H9 (cell line): ENCODE measurements around the gene EDEM1. TPM values are rescaled to one million over a fixed set of nuclear protein-coding genes. Genes with fewer than 3 reads are reported as not detected.

Experiments used
- DNase-seq: peaks from one replicate; pipeline ENCODE4 v3.0.0-alpha.2; 2017
- H2AFZ ChIP-seq: one replicate; pipeline ENCODE4 v1.6.1; 2013; ENCODE audit warnings: mild to moderate bottlenecking, low read length, control low read depth, moderate library complexity
- H2AK5ac ChIP-seq: 2 replicates; pipeline ENCODE4 v1.6.1; 2013; ENCODE audit warnings: low read length, control low read depth, mixed read lengths; ENCODE audit not compliant: insufficient read length
- H2BK120ac ChIP-seq: one replicate; pipeline ENCODE4 v1.6.1; 2013; ENCODE audit warnings: low read depth, mild to moderate bottlenecking, low read length, control low read depth, inconsistent platforms; ENCODE audit not compliant: poor library complexity, severe bottlenecking
- H2BK12ac ChIP-seq: 2 replicates; pipeline ENCODE4 v1.6.1; 2013; ENCODE audit warnings: low read length, control low read depth, mixed read lengths, low read depth; ENCODE audit not compliant: insufficient read length
- H2BK15ac ChIP-seq: 2 replicates; pipeline ENCODE4 v1.6.1; 2013; ENCODE audit warnings: low read depth, low read length, control low read depth
- H2BK20ac ChIP-seq: one replicate; pipeline ENCODE4 v1.6.1; 2013; ENCODE audit warnings: low read depth, mild to moderate bottlenecking, low read length, control low read depth, inconsistent platforms; ENCODE audit not compliant: poor library complexity, severe bottlenecking
- H2BK5ac ChIP-seq: 2 replicates; pipeline ENCODE4 v1.6.1; 2013; ENCODE audit warnings: low read length, control low read depth, mixed read lengths; ENCODE audit not compliant: insufficient read length
- H3K14ac ChIP-seq: 2 replicates; pipeline ENCODE4 v1.6.1; 2013; ENCODE audit warnings: low read length, control low read depth; ENCODE audit not compliant: insufficient read depth
- H3K18ac ChIP-seq: 2 replicates; pipeline ENCODE4 v1.6.1; 2013; ENCODE audit warnings: low read depth, mild to moderate bottlenecking, mixed read lengths, low read length, control low read depth; ENCODE audit not compliant: insufficient read length
- H3K23ac ChIP-seq: 2 replicates; pipeline ENCODE4 v1.6.1; 2013; ENCODE audit warnings: low read length, control low read depth, mixed read lengths, low read depth; ENCODE audit not compliant: insufficient read length
- H3K23me2 ChIP-seq: 2 replicates; pipeline ENCODE4 v1.6.1; 2013; ENCODE audit warnings: low read depth, mild to moderate bottlenecking, mixed read lengths, low read length, control low read depth; ENCODE audit not compliant: insufficient read length, poor library complexity, severe bottlenecking
- H3K27ac ChIP-seq: 2 replicates; pipeline ENCODE4 v1.5.1; 2013; ENCODE audit warnings: low read length, control low read depth, mixed read lengths, low read depth; ENCODE audit not compliant: insufficient read length
- H3K27me3 ChIP-seq: 2 replicates; pipeline ENCODE4 v1.6.1; 2013; ENCODE audit warnings: low read length, control low read depth, inconsistent platforms; ENCODE audit not compliant: insufficient read depth
- H3K4ac ChIP-seq: 2 replicates; pipeline ENCODE4 v1.6.1; 2013; ENCODE audit warnings: low read depth, mild to moderate bottlenecking, control low read depth, inconsistent platforms, low read length, moderate library complexity
- H3K4me1 ChIP-seq: 2 replicates; pipeline ENCODE4 v1.6.1; 2013; ENCODE audit warnings: low read length, control low read depth, inconsistent platforms; ENCODE audit not compliant: insufficient read depth
- H3K4me2 ChIP-seq: 2 replicates; pipeline ENCODE4 v1.6.1; 2013; ENCODE audit warnings: low read length, control low read depth, mixed read lengths; ENCODE audit not compliant: insufficient read length, insufficient read depth
- H3K56ac ChIP-seq: 2 replicates; pipeline ENCODE4 v1.6.1; 2013; ENCODE audit warnings: low read depth, mild to moderate bottlenecking, mixed read lengths, low read length, control low read depth; ENCODE audit not compliant: insufficient read length
- H3K79me1 ChIP-seq: 2 replicates; pipeline ENCODE4 v1.6.1; 2013; ENCODE audit warnings: low read depth, mild to moderate bottlenecking, moderate library complexity, low read length, control low read depth, inconsistent platforms; ENCODE audit not compliant: insufficient read depth, poor library complexity, severe bottlenecking
- H3K79me2 ChIP-seq: 2 replicates; pipeline ENCODE4 v1.6.1; 2013; ENCODE audit warnings: low read length, control low read depth, inconsistent platforms; ENCODE audit not compliant: insufficient read depth
- H3K9ac ChIP-seq: 2 replicates; pipeline ENCODE4 v1.6.1; 2013; ENCODE audit warnings: low read length, control low read depth, mixed read lengths; ENCODE audit not compliant: insufficient read length; ENCODE audit errors: extremely low read depth
- H3K9me3 ChIP-seq: one replicate; pipeline ENCODE4 v1.6.1; 2013; ENCODE audit warnings: low read depth, low read length, inconsistent platforms; ENCODE audit not compliant: control insufficient read depth
- H3T11ph ChIP-seq: one replicate; pipeline ENCODE4 v1.6.1; 2013; ENCODE audit warnings: mild to moderate bottlenecking, low read length, control low read depth, inconsistent platforms
- H4K20me1 ChIP-seq: one replicate; pipeline ENCODE4 v1.6.1; 2013; ENCODE audit not compliant: control insufficient read depth, insufficient read length, insufficient read depth
- H4K5ac ChIP-seq: 2 replicates; pipeline ENCODE4 v1.6.1; 2013; ENCODE audit warnings: low read depth, mild to moderate bottlenecking, mixed read lengths, low read length, control low read depth; ENCODE audit not compliant: insufficient read length
- H4K8ac ChIP-seq: replicated peaks from 2 replicates; pipeline ENCODE4 v1.6.1; 2013; ENCODE audit warnings: low read length, control low read depth, mixed read lengths, low read depth; ENCODE audit not compliant: insufficient read length
- H4K91ac ChIP-seq: 2 replicates; pipeline ENCODE4 v1.6.1; 2013; ENCODE audit warnings: low read depth, mild to moderate bottlenecking, moderate library complexity, mixed read lengths, low read length, control low read depth; ENCODE audit not compliant: insufficient read length
- H3K27ac Mint-ChIP-seq, 3 experiments: 2 replicates in 2 of 3; 3 replicates in 1 of 3; pipeline ENCODE4 v1.8.0; 2020 to 2021; ENCODE audit warnings: mixed read lengths in 3 of 3, mild to moderate bottlenecking in 1 of 3, moderate library complexity in 1 of 3
- H3K27me3 Mint-ChIP-seq: 2 replicates; pipeline ENCODE4 v1.8.0; 2021; ENCODE audit warnings: low read depth, mild to moderate bottlenecking, moderate library complexity, mixed read lengths
- H3K36me3 Mint-ChIP-seq, 3 experiments: 2 replicates in 2 of 3; 3 replicates in 1 of 3; pipeline ENCODE4 v1.8.0; 2020 to 2021; ENCODE audit warnings: low read depth in 3 of 3, mixed read lengths in 3 of 3; ENCODE audit not compliant: insufficient read depth in 1 of 3
- H3K4me1 Mint-ChIP-seq, 2 experiments: 2 replicates each; pipeline ENCODE4 v1.8.0; 2020; ENCODE audit warnings: mixed read lengths in 2 of 2
- H3K4me3 Mint-ChIP-seq, 2 experiments: 2 replicates in 1 of 2; 3 replicates in 1 of 2; pipeline ENCODE4 v1.8.0; 2020 to 2021; ENCODE audit warnings: mild to moderate bottlenecking in 2 of 2, mixed read lengths in 2 of 2, moderate library complexity in 1 of 2
- H3K9me3 Mint-ChIP-seq, 2 experiments: 2 replicates in 1 of 2; 3 replicates in 1 of 2; pipeline ENCODE4 v1.8.0; 2020; ENCODE audit warnings: mild to moderate bottlenecking in 2 of 2, mixed read lengths in 2 of 2, moderate library complexity in 1 of 2
- WGBS: extraction: QIAGEN DNeasy Blood & Tissue Kit; methylation state at CpG from one replicate; pipeline ENCODE4 v1.1.7; 2013; ENCODE audit warnings: missing lambda C conversion rate, low lambda C conversion rate, mixed read lengths; ENCODE audit not compliant: insufficient read length; ENCODE audit errors: extremely low coverage; 5-methylcytosine and 5-hydroxymethylcytosine counted together
- total RNA-seq: library from RNA; stranded (reverse); gene quantifications from 2 replicates; pipeline ENCODE4 v1.2.1, GENCODE V29; 2021
- TF ChIP-seq, protein P1 (sequence below): fragments of 200-600 bp; sonication (generic); conservative IDR thresholded peaks from 3 replicates; pipeline ENCODE4 v1.8.0; 2021; ENCODE audit warnings: antibody characterized with exemption, mild to moderate bottlenecking

The EDEM1 gene
- total RNA-seq, 1 experiment from 2014 or later, result 11.7 TPM

DNA sequence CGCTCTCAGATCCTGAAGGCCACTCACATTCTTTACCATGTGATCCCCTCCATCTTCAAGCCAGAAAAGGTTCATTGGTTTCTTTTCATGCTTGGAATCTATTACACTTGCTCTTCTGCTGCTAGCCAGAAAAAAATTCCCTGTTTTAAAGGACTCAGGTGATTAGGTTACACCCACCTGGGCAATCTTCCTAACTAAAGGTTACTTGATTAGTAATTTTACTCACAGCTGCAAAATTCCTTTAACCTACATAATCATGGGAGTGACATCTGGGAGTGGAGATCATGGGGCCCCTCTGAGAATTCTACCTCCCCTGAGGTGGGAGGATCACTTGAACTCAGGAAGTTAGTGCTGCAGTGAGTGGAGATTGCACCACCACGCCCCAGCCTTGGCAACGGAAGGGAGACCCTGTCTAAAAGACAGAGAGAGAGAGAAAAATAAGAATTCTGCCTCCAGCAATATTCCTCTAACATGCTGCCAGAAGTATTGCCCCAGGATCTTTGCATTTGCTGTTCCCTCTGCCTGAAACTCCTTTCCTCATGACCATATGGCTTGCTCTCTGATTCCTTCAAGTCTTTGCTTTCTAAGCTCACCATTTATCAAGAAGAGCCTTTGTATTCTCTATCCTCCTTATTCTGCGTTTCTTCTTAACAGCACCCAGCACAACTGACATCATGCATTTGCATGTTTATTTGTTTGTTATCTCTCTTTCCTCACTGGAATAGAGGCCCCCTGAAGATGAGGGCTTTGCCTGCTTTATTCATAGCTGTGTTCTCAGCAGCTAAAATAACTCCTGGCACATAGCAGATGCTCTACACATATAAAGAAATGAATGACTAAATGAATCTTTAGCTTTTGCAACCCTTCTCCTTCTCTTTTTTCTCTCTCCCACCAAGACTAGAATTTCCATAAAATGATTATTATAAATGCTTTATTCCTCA lies 68.2 kb downstream of the EDEM1 start:
- no peak overlapping the region for H2AFZ ChIP-seq
- Mint-ChIP-seq H3K27me3 (no peaks in the 10 kb centered on the region; the same call in none of the 2 replicates), H3K27ac (no peak overlapping the region; a peak in 1 of 7 replicates), H3K4me3 (no peak overlapping the region), H3K4me1 (peaks cover 0 to 3% of the 10 kb centered on the region in 2 experiments; a peak in 2 of 4 replicates), H3K36me3 (no peaks in the 10 kb centered on the region), H3K9me3 (no peaks in the 10 kb centered on the region)
- no peaks in the 10 kb centered on the region for H3K23me2 ChIP-seq
- no peak overlapping the region for H3T11ph ChIP-seq
- H3K4me1 ChIP-seq, result no peaks in the 10 kb centered on the region
- no peaks in the 10 kb centered on the region for H4K20me1 ChIP-seq
- no peak overlapping the region for H3K9ac ChIP-seq
- no peak overlapping the region for H3K14ac ChIP-seq
- H4K91ac ChIP-seq, result no peak overlapping the region
- H2BK12ac ChIP-seq, result no peak overlapping the region
- DNase-seq, result no peak
- no peak overlapping the region for H2AK5ac ChIP-seq
- H3K27ac ChIP-seq, result no peak overlapping the region
- no peak overlapping the region for H4K8ac ChIP-seq
- H3K23ac ChIP-seq, result no peak overlapping the region
- H3K56ac ChIP-seq, result no peak overlapping the region
- no peak overlapping the region for H3K4me2 ChIP-seq
- no peak overlapping the region for H2BK120ac ChIP-seq
- H3K9me3 ChIP-seq, result no peaks in the 10 kb centered on the region
- no peak overlapping the region for H3K18ac ChIP-seq
- no peak overlapping the region for H2BK20ac ChIP-seq
- no CpG with 5 or more reads among the region's 4 CpGs for WGBS
- H2BK15ac ChIP-seq, result no peak overlapping the region
- H3K27me3 ChIP-seq, result no peaks in the 10 kb centered on the region; the same call in 1 of the 2 replicates
- H3K79me2 ChIP-seq, result no peaks in the 10 kb centered on the region
- TF ChIP-seq, protein P1, sequence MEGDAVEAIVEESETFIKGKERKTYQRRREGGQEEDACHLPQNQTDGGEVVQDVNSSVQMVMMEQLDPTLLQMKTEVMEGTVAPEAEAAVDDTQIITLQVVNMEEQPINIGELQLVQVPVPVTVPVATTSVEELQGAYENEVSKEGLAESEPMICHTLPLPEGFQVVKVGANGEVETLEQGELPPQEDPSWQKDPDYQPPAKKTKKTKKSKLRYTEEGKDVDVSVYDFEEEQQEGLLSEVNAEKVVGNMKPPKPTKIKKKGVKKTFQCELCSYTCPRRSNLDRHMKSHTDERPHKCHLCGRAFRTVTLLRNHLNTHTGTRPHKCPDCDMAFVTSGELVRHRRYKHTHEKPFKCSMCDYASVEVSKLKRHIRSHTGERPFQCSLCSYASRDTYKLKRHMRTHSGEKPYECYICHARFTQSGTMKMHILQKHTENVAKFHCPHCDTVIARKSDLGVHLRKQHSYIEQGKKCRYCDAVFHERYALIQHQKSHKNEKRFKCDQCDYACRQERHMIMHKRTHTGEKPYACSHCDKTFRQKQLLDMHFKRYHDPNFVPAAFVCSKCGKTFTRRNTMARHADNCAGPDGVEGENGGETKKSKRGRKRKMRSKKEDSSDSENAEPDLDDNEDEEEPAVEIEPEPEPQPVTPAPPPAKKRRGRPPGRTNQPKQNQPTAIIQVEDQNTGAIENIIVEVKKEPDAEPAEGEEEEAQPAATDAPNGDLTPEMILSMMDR, result no peak
- H4K5ac ChIP-seq, result no peak overlapping the region
- H2BK5ac ChIP-seq, result no peak overlapping the region
- no peak overlapping the region for H3K4ac ChIP-seq
- no peaks in the 10 kb centered on the region for H3K79me1 ChIP-seq
